Gastroesophageal sphincter (tissue), 4 donors: ENCODE measurements around the gene KIAA1614. TPM values are rescaled to one million over a fixed set of nuclear protein-coding genes. Genes with fewer than 3 reads are reported as not detected.

Source experiments
- ATAC-seq: fragments of 150-250 bp; one replicate; pipeline ENCODE4 v1.9.1; 2016; ENCODE audit warnings: mild to moderate bottlenecking, moderate library complexity
- H3K27ac ChIP-seq, 4 donors: fragments of 200-600 bp; sonication (generic) in 3 of 4; 1 replicate in 3 of 4; 2 replicates in 1 of 4; pipeline ENCODE4 v1.5.1; 2016 to 2019
- H3K27me3 ChIP-seq: fragments of 200-600 bp; sonication (generic); one replicate; pipeline ENCODE4 v1.5.1; 2019
- H3K36me3 ChIP-seq, 2 donors: fragments of 200-600 bp; sonication (generic); one replicate each; pipeline ENCODE4 v1.5.1; 2019; ENCODE audit warnings: control low read depth in 1 of 2
- H3K4me1 ChIP-seq, 3 donors: fragments of 200-600 bp; sonication (generic); 1 replicate in 2 of 3; 2 replicates in 1 of 3; pipeline ENCODE4 v1.5.1; 2016 to 2019; ENCODE audit warnings: control low read depth in 2 of 3
- H3K4me3 ChIP-seq, 2 donors: fragments of 200-600 bp; sonication (generic); one replicate each; pipeline ENCODE4 v1.5.1; 2019; ENCODE audit warnings: mild to moderate bottlenecking in 1 of 2, moderate library complexity in 1 of 2
- H3K9me3 ChIP-seq, 3 donors: fragments of 200-600 bp; sonication (generic); one replicate each; pipeline ENCODE4 v1.5.1; 2017 to 2019; ENCODE audit warnings: control low read depth in 2 of 3
- EP300 ChIP-seq: sonication (generic); formaldehyde crosslinking; IDR thresholded peaks from one replicate; pipeline ENCODE4 v1.6.1; 2017; ENCODE audit warnings: antibody characterized with exemption, mild to moderate bottlenecking
- POLR2A ChIP-seq, 2 donors: fragments of 450-650 bp; IDR thresholded peaks; one replicate each; pipeline ENCODE4 v1.6.1; 2017; ENCODE audit warnings: antibody characterized with exemption in 2 of 2, mild to moderate bottlenecking in 2 of 2, moderate library complexity in 1 of 2
- POLR2AphosphoS5 ChIP-seq: sonication (generic); formaldehyde crosslinking; IDR thresholded peaks from one replicate; pipeline ENCODE4 v1.6.1; 2017; ENCODE audit warnings: antibody characterized with exemption
- WGBS, 2 donors: methylation state at CpG; one replicate each; pipeline ENCODE4 v1.1.5; 2018; ENCODE audit warnings: low coverage in 1 of 2; 5-methylcytosine and 5-hydroxymethylcytosine counted together
- total RNA-seq, 4 donors: library from RNA; depleted of rRNA; stranded (reverse); fragments of >200 nt; gene quantifications; one replicate each; pipeline ENCODE4 v1.1.0, GENCODE V29; 2016
- TF ChIP-seq, protein P1 (sequence below), 4 experiments: fragments of 200-600 bp in 2 of 4; fragments of 450-650 bp in 2 of 4; sonication (generic) in 1 of 4; IDR thresholded peaks; one replicate each; pipeline ENCODE4 v1.5.1; 2017 to 2019; ENCODE audit warnings: antibody characterized with exemption in 4 of 4, mild to moderate bottlenecking in 2 of 4, moderate library complexity in 2 of 4

Gene KIAA1614
- total RNA-seq, 4 donors from 2014 or later: 11.2 to 30.9 (median 16.7) TPM

- 75 to 81% methylated on average over 4 of the region's 4 CpGs for WGBS, 2 donors
Measured at GRCh38 chr1:180997843-180998504, 85.3 kb downstream of the KIAA1614 start.

More at GRCh38 chr1:180997843-180998504, 85.3 kb downstream of the KIAA1614 start:
- H3K4me3 ChIP-seq: no peak overlapping the region
- no peaks in the 10 kb centered on the region for H3K4me1 ChIP-seq
- TF ChIP-seq EP300: no peak
- no peak for TF ChIP-seq POLR2A (IDR thresholded peaks at IDR 0.05)
- TF ChIP-seq, protein P1, sequence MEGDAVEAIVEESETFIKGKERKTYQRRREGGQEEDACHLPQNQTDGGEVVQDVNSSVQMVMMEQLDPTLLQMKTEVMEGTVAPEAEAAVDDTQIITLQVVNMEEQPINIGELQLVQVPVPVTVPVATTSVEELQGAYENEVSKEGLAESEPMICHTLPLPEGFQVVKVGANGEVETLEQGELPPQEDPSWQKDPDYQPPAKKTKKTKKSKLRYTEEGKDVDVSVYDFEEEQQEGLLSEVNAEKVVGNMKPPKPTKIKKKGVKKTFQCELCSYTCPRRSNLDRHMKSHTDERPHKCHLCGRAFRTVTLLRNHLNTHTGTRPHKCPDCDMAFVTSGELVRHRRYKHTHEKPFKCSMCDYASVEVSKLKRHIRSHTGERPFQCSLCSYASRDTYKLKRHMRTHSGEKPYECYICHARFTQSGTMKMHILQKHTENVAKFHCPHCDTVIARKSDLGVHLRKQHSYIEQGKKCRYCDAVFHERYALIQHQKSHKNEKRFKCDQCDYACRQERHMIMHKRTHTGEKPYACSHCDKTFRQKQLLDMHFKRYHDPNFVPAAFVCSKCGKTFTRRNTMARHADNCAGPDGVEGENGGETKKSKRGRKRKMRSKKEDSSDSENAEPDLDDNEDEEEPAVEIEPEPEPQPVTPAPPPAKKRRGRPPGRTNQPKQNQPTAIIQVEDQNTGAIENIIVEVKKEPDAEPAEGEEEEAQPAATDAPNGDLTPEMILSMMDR (IDR thresholded peaks at IDR 0.05): no peak
- TF ChIP-seq POLR2AphosphoS5: no peak
- ATAC-seq: no peak
- H3K36me3 ChIP-seq: peaks cover 0 to 33% of the 10 kb centered on the region in 2 donors
- H3K27ac ChIP-seq: no peak overlapping the region
- no peaks in the 10 kb centered on the region for H3K27me3 ChIP-seq
- no peaks in the 10 kb centered on the region for H3K9me3 ChIP-seq

Other genes starting within 250 kb of the KIAA1614 start
- 10 to 100 TPM; 16.3 to 36.3 (median 24.6) TPM for gene STX6, start 110.0 kb downstream of the KIAA1614 start, total RNA-seq
- 10 to 100 TPM; 15.3 to 19.8 (median 18.2) TPM for gene MR1, start 121.1 kb downstream of the KIAA1614 start, total RNA-seq
- gene IER5, start 175.8 kb downstream of the KIAA1614 start, total RNA-seq: 10 to 100 TPM; 10.7 to 16.7 (median 14.9) TPM